ENCODE data around the gene NUBP2.

Gene NUBP2

DNA sequence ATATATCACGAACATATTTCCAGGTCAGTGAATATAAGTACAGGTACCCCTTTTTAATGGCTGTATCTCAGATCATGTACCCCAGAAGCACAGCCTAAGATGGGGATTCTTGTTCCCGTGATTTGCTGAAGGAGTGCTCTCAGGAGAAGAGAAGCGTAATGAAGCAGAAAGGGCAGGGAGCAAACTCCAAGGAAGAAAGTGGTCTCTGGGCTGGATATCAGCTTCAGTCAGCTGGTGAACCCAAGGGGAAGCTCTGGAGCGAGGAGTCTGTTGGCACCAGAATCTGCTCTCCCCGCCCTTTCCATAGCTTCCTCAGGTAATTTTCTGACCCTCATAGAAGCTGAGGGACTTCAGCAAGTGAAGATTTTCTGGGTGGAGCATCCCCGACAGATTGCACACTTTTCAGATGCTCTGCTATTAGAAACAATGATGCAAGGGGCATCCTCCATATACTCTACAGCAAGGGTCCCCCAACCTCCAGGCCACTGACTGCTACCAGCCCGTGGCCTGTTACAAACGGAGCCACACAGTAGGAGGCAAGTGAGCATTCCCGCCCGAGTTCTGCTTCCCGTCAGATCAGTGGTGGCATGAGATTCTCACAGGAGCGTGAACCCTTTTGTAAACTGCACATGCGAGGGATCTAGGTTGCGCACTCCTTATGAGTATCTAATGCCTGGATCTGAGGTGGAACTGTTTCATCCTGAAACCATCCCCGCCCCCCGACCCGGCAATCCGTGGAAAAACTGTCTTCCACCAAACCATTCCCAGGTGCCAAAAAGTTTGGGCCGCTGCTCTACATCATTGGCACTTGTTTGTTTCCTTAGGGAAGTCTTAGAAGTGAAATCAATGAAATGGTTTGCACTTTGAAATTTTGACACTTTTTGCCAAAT is 48.7 kb downstream of the NUBP2 start:
- no peak for DNase-seq

DNA sequence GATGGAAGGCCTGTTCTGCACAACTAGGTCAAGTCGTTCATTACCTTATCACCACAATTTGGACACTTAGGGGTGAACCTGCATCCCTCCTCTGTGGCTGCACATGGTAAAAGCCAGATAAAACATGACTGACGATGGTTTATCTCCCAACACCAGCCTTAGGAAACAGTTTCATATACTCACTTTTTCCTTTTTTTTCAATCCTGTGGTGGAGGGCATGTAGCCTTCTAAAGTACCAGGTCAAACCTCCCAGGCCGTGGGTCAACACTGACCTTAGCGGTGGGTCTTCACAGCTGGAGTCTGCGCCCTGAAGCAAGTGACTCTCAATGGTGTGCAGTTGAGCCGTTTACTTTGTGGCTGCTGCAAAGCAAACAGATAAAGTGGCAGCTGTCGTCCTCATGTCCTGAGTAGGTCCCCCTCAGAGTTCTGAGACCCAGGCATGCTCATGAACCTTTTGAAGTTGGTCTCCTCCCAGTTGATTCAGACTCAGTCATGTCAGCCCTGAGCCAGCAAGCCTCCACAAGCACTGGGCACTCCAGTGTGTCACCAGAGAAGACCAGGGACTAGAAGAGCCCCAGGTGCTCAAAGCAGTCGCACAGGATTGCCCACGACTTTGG is 50.2 kb downstream of the NUBP2 start:
- no peak for DNase-seq

DNA sequence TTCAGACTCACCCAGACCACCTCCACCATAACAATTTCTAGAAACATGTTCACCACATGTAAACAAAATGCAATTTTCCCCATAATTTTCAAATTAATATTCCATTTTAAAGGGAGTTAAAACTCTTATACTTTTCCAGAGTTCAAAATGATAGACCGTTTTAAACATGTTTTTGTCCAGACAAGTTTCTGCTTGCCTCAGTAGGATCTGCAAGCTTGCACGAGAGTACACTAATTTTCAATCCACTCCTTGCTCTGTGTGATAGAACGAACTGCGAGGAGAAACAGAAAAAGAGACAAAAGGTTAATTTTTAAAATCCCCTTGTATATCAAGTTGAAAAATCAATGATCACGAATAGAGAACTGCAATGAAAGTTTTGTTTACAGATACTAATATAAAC is 51.3 kb downstream of the NUBP2 start:
- no peak for DNase-seq
